Hematopoietic multipotent progenitor cell (in vitro differentiated cells): ENCODE results near the gene GAB1. TPM values are rescaled to one million over a fixed set of nuclear protein-coding genes. Genes with fewer than 3 reads are reported as not detected.

Source experiments
- small RNA-seq: library from RNA; depleted of rRNA; stranded (forward); fragments of <200 nt; gene quantifications from one replicate; pipeline ENCODE3, GENCODE V24; 2012
- total RNA-seq: library from RNA; depleted of rRNA; stranded (reverse); fragments of >200 nt; gene quantifications from one replicate; pipeline ENCODE4 v1.2.3, GENCODE V29; 2012

Gene GAB1
- total RNA-seq, 1 donor, result 17.0 TPM

Small RNA genes lying within 50 kb of the gene (small RNA-seq; reads per million reads assigned to genes)
- gene MIR3139 (not detected), gene RF00019 (not detected)

Other genes starting within 250 kb of the GAB1 start
- gene USP38, start 152.0 kb upstream of the GAB1 start, total RNA-seq, result 25.3 TPM
- gene SMARCA5, start 176.8 kb downstream of the GAB1 start, total RNA-seq, result 21.0 TPM